ENCODE data around the gene SINHCAF.

SINHCAF gene

GRCh38 chr12:31309279-31309678, 16.7 kb downstream of the SINHCAF start:
- no peak for TF ChIP-seq CTCF (conservative IDR thresholded peaks at IDR 0.05; ENCODE audit: low read depth)
- DNase-seq (ENCODE audit: low spot score): no peak
- ChIA-PET CTCF (interaction anchor here (0.6 to 1.5 kb wide), 4 partner anchors 11 to 94 kb away, joined by 3 to 8 read pairs (median 5); no protein-coding TSS in a partner anchor), POLR2A (ENCODE audit: low non-redundant PET) (no interaction called here)
- H3K27ac ChIP-seq: no peak overlapping the region

GRCh38 chr12:31308116-31308515, 17.8 kb downstream of the SINHCAF start:
- DNase-seq (ENCODE audit: low spot score): no peak
- TF ChIP-seq CTCF (conservative IDR thresholded peaks at IDR 0.05; ENCODE audit: low read depth): no peak
- POLR2A ChIA-PET (ENCODE audit: low non-redundant PET): no interaction called here
- H3K27ac ChIP-seq: no peak overlapping the region
- CTCF ChIA-PET: no interaction called here

- no peak for DNase-seq (ENCODE audit: low spot score)
- no peak for TF ChIP-seq CTCF (conservative IDR thresholded peaks at IDR 0.05; ENCODE audit: low read depth)
- CTCF ChIA-PET: interaction anchor here (0.6 to 1.2 kb wide), 2 partner anchors 35 to 200 kb away, joined by 4 to 5 read pairs; no protein-coding TSS in a partner anchor
- POLR2A ChIA-PET (ENCODE audit: low non-redundant PET): no interaction called here
- H3K27ac ChIP-seq: no peak overlapping the region
These were observed 19.1 kb downstream of the SINHCAF start for GRCh38 chr12:31306866-31307265.

- CTCF ChIA-PET: no interaction called here
- no peak for DNase-seq (ENCODE audit: low spot score)
- no peak overlapping the region for H3K27ac ChIP-seq
- no peak for TF ChIP-seq CTCF (conservative IDR thresholded peaks at IDR 0.05; ENCODE audit: low read depth)
- POLR2A ChIA-PET (ENCODE audit: low non-redundant PET): no interaction called here
These were observed 22.5 kb downstream of the SINHCAF start for GRCh38 chr12:31303466-31303865.

GRCh38 chr12:31301311-31301710, 24.6 kb downstream of the SINHCAF start:
- no peak overlapping the region for H3K27ac ChIP-seq
- POLR2A ChIA-PET (ENCODE audit: low non-redundant PET): no interaction called here
- CTCF ChIA-PET: no interaction called here
- no peak for TF ChIP-seq CTCF (conservative IDR thresholded peaks at IDR 0.05; ENCODE audit: low read depth)
- no peak for DNase-seq (ENCODE audit: low spot score)

GRCh38 chr12:31300783-31301182, 25.2 kb downstream of the SINHCAF start:
- no peak overlapping the region for H3K27ac ChIP-seq
- ChIA-PET POLR2A (ENCODE audit: low non-redundant PET) (no interaction called here), CTCF (no interaction called here)

More at GRCh38 chr12:31300783-31301182, 25.2 kb downstream of the SINHCAF start:
- no peak for TF ChIP-seq CTCF (conservative IDR thresholded peaks at IDR 0.05; ENCODE audit: low read depth)
- no peak for DNase-seq (ENCODE audit: low spot score)
